Stimulated activated memory B cell treated with anti-CD40 and anti-IgM and Interleukin-4, amounts not matched to agents 10 μg/mL and 1 μg/mL and 100 μg/mL, for 72 hours (primary cell): ENCODE measurements around the gene FNTB.

Source experiments
- ATAC-seq: fragments of 150-1000 bp; cut with Tn5 transposase; 2 replicates; pipeline ENCODE4 v1.10.0; 2021
- H3K27ac Mint-ChIP-seq: one replicate; pipeline ENCODE4 v1.8.0; 2022; ENCODE audit warnings: mild to moderate bottlenecking, mixed read lengths
- H3K27me3 Mint-ChIP-seq: one replicate; pipeline ENCODE4 v1.8.0; 2022; ENCODE audit warnings: mixed read lengths
- H3K36me3 Mint-ChIP-seq: one replicate; pipeline ENCODE4 v1.8.0; 2022; ENCODE audit warnings: mixed read lengths
- H3K4me1 Mint-ChIP-seq: one replicate; pipeline ENCODE4 v1.8.0; 2022; ENCODE audit warnings: mixed read lengths
- H3K4me3 Mint-ChIP-seq: one replicate; pipeline ENCODE4 v1.8.0; 2022; ENCODE audit warnings: mild to moderate bottlenecking, moderate library complexity, mixed read lengths
- H3K9me3 Mint-ChIP-seq: one replicate; pipeline ENCODE4 v1.8.0; 2022; ENCODE audit warnings: mixed read lengths

Gene FNTB

DNA sequence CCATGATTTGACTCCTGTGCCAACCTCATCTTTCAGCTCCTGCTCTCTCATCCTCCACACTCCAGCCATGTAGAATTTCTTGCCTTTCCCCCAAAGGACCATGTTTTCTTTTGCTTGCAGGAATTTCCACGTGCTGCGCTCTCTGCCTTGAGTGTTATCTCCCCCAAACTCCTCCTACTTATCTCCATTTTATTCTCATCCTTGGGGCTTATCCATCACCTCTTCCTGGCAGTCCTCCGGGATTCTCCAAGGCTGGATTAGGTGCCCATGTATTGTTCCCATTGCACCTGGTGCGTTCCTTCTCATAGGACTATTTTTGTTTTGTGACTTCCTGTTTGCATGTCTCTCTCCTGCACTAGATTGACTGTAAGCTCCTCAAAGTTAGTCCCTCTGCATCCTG lies 122.7 kb downstream of the FNTB start:
- no peaks in the 10 kb centered on the region for H3K9me3 Mint-ChIP-seq
- H3K4me3 Mint-ChIP-seq: no peak overlapping the region
- H3K27ac Mint-ChIP-seq: no peak overlapping the region
- ATAC-seq: no peak
- no peaks in the 10 kb centered on the region for H3K4me1 Mint-ChIP-seq
- no peaks in the 10 kb centered on the region for H3K36me3 Mint-ChIP-seq
- H3K27me3 Mint-ChIP-seq: no peaks in the 10 kb centered on the region

DNA sequence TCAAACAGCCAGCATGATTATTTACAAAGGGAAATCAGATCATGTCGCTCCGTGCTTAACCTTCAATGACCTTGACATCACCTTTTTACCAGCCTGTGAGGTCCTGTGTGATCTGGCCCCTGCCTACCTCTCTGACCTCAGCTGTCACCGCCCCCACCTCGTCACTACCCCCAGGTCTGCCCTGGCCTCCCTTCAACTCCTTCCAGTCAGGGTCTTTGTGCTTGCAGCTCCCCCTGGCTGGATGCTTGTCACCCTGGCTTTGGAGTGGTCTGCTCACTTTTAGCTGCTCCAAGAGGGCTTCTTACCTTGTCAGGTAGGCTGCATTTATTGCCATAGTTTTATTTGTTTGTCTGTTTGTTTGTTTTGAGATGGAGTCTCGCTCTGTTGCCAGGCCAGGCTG lies 123.8 kb downstream of the FNTB start:
- Mint-ChIP-seq H3K27me3 (no peaks in the 10 kb centered on the region), H3K36me3 (no peaks in the 10 kb centered on the region), H3K4me3 (no peak overlapping the region), H3K9me3 (peaks cover 1% of the 10 kb centered on the region), H3K4me1 (no peaks in the 10 kb centered on the region), H3K27ac (no peak overlapping the region)
- no peak for ATAC-seq
